Measurements from ENCODE around the gene FBXO44.

FBXO44 gene

GRCh38 chr1:11680270-11681070, 25.8 kb downstream of the FBXO44 start:
- POLR2A ChIA-PET, result interaction anchor here (0.7 to 1.2 kb wide), 2 partner anchors 16 to 642 kb away, joined by 4 to 7 read pairs; partner anchors contain the start of gene FBXO6
- DNase-seq (ENCODE audit: extremely low spot score), result no peak
- TF ChIP-seq CTCF (IDR thresholded peaks at IDR 0.05; ENCODE audit: control extremely low read depth, extremely low read depth, low read depth, missing control alignments), result no peak
- CTCF ChIA-PET, result interaction anchor here (1.2 to 2.5 kb wide), 4 partner anchors 8 to 39 kb away, joined by 7 to 21 read pairs (median 12); partner anchors contain the start of gene FBXO6

DNA sequence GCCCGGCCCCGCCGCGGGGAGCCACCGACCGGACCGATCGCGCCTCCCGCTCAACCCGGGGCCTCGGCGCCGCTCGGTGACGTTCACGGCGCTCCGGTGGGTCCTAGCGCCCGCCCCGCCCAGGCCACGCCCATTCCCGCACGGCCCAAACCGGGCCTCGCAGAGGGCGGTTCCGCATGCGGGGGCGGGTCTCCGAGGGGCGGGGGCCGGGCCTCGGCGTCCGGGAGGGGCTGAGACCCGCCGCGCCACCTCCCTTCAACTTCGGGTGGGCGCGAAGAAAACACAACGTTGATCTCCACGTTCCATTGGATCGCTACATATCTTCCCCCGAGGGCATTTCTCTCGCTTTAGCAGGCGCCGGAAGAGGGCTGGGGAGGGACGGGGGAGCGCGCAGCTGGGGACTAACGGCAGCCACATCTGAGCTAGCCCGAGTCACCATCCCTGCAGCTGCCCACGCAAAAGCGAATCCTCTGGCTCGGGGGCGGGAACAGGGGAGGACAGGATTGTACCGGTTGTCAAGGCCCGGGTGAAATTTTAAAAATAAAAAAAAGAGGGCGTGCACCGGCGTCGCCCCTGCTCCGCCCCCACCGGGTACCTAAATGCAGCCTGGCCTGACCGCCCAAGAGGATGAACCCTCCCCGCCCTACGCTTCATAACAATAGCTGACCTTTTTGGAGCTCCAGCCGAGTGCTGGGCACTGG, 26.5 kb downstream of the FBXO44 start, which contains the start of gene MAD2L2:
Gene MAD2L2, minus strand, starts transcription at position 78 of the 701 bp plus-strand sequence. CDS start 547 bp downstream, outside the sequence.
- CTCF ChIA-PET, result interaction anchor here (0.6 to 2.5 kb wide), 8 partner anchors 9 to 104 kb away, joined by 3 to 21 read pairs (median 5); partner anchors contain the start of gene FBXO6
- POLR2A ChIA-PET, result interaction anchor here (0.5 to 1.2 kb wide), 2 partner anchors 17 to 902 kb away, joined by 4 read pairs; partner anchors contain the start of gene FBXO6
- peak; percentile 97 for DNase-seq (ENCODE audit: extremely low spot score)

DNA sequence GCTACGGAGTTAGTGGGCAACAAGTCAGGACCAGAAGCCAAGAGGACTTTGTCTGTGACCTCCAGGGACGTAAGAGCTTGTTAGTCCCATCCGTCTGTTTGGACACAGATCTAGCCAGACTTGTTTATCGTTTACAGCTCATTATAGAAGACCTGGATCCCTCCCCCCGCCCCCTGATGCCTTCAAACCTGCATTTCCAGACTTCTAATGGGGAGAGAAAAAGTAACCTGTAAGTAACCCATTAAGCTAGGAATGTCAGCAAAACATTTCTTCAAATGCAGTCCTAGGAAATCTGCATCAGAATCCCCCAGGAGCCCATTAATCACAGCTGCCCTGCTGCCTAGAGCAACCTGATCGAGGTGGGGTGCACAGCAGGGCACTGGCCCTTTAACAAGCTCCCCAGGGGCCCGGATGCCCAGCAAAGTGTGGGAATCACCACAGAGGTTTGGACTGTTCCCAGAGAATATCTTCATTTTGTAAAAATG, 27.7 kb downstream of the FBXO44 start:
- no peak for TF ChIP-seq CTCF (IDR thresholded peaks at IDR 0.05; ENCODE audit: control extremely low read depth, extremely low read depth, low read depth, missing control alignments)
- ChIA-PET POLR2A (no interaction called here), CTCF (interaction anchor here (0.7 to 2.5 kb wide), 11 partner anchors 8 to 103 kb away, joined by 3 to 21 read pairs (median 3); partner anchors contain the start of gene FBXO6)
- no peak for DNase-seq (ENCODE audit: extremely low spot score)

More for the DNA sequence above, 26.5 kb downstream of the FBXO44 start, which contains the start of gene MAD2L2:
- TF ChIP-seq CTCF (IDR thresholded peaks at IDR 0.05; ENCODE audit: control extremely low read depth, extremely low read depth, low read depth, missing control alignments), result no peak

DNA sequence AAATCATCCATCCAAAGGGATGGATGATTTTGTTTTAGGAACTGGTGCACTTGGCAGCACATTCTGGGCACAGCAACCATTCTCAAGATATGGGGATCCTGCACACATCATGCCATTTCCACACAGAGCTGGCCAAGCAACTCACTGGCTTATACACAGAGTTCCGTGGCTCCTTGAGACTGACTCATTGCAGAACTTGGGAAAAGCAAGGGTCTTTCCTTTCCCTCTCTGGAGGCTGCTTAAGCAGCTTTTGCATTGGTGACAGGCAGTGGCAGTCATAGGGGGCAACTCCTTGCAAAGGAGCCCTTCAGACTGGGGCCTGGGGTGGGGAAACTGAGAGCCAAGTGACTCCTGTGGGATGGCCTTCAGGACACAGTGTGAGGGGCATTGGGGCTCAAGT, 28.1 kb downstream of the FBXO44 start:
- DNase-seq (ENCODE audit: extremely low spot score), result no peak
- POLR2A ChIA-PET, result no interaction called here
- TF ChIP-seq CTCF (IDR thresholded peaks at IDR 0.05; ENCODE audit: control extremely low read depth, extremely low read depth, low read depth, missing control alignments), result no peak
- CTCF ChIA-PET, result interaction anchor here (0.7 to 2.5 kb wide), 8 partner anchors 11 to 41 kb away, joined by 3 to 21 read pairs (median 6); partner anchors contain the start of gene FBXO6

DNA sequence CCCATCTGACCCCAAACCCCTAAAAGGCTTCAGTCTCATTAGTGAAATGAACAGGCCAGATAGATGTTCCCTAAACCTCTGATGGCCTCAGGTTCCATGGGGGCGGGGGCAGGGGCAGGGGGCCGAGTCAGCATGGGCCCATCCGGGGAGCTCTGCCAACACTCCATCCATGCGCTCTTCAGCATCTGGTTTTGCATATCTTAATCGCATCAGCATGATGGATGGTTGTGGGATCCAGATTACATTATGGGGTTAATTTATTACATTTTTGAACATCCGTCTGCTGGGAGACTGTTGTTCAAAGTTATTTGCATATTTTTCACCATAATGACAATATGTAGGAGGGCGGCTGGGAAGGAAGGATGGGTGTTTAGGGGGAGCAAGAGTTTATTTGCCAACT, 29.4 kb downstream of the FBXO44 start:
- CTCF ChIA-PET, result interaction anchor here (2.2 kb wide), 1 partner anchor 20 kb away, joined by 15 read pairs; the partner anchor contains the start of gene FBXO6

More for the DNA sequence above, 29.4 kb downstream of the FBXO44 start:
- POLR2A ChIA-PET, result interaction anchor here (0.6 kb wide), 1 partner anchor 14 kb away, joined by 3 read pairs; no protein-coding TSS in a partner anchor
- no peak for TF ChIP-seq CTCF (IDR thresholded peaks at IDR 0.05; ENCODE audit: control extremely low read depth, extremely low read depth, low read depth, missing control alignments)
- DNase-seq (ENCODE audit: extremely low spot score), result no peak
